Measurements from ENCODE around the gene TMC8.
"Not testable (repeated sequence)": the region's sequence is repeated elsewhere in the genome, so short reads cannot be mapped to it uniquely, and the experiment has no call there.

TMC8 gene

DNA sequence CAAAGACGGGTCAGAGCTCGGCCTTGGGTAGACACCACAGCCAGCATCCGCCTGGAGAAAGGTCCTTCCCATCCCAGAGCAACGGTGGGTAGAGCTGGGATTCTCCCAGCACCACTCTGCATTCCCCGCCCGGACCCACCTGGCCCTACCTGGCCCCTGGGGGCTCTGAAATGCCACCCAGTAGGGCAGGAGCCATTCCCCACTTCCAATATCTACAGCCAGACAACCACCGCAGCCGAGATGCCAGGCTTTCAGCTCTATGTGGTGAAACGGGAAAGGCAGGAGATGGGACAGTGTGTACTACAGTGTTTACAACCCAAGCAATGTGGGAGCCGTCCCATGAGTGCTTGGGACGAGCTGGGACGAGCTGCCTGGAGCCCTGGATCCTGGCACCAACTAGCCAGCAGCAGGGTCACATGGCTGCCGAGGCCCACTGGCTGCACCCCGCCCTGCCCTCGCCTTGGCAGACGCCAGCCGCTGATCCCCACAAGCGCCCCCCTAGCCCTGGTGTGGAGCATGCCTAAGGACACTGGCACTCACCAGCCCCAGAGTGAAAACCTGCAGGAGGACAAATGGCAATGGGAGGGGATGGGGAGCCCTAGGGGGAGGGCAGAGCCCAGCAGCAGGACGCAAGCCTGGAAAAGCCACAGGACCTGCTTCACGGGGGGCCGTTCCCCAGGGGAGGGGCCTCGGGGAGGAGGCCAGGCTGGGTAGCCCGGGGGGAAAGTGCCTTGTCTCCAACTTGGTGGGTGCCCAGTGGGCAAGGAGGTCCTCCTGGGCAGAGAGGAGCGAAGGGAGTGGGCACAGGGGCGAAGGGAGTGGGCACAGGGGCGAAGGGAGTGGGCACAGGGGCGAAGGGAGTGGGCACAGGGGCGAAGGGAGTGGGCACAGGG lies 15.5 kb upstream of the TMC8 start:
- no peak for DNase-seq (ENCODE audit: insufficient read length, low spot score)
- FAIRE-seq: no peak
- TF ChIP-seq POLR2A (IDR thresholded peaks at IDR 0.05; ENCODE audit: low read depth, low read length): no peak

DNA sequence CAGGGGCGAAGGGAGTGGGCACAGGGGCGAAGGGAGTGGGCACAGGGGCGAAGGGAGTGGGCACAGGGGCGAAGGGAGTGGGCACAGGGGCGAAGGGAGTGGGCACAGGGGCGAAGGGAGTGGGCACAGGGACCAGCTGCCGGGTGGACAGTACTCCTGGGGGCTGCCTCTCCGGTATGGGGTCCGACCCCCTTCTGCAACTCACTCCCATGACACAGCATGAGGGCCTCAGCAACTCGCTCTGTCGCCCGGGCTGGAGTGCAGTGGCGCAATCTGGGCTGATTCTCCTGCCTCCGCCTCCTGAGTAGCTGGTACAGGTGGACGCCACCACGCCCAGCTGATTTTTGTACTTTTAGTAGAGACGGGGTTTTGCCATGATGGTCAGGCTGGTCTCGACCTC lies 14.8 kb upstream of the TMC8 start:
- FAIRE-seq; DNase-seq (ENCODE audit: insufficient read length, low spot score): not testable (repeated sequence)

DNA sequence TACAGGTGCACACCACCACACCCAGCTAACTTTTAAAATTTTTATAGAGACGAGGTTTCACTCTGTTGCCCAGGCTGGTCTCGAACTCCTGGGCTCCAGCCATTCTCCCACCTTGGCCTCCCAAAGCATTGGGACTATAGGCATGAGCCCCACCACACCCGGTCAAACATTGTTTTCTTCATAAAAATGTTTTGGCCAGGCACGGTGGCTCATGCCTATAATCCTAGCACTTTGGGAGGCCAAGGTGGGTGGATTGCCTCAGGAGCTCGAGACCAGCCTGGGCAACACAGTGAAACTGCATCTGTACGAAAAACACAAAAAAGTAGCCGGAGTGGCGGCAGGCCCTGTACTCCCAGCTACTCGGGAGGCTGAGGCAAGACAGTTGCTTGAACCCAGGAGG lies 14.2 kb upstream of the TMC8 start:
- TF ChIP-seq POLR2A (IDR thresholded peaks at IDR 0.05; ENCODE audit: low read depth, low read length): no peak
- DNase-seq (ENCODE audit: insufficient read length, low spot score): no peak
- no peak for FAIRE-seq

DNA sequence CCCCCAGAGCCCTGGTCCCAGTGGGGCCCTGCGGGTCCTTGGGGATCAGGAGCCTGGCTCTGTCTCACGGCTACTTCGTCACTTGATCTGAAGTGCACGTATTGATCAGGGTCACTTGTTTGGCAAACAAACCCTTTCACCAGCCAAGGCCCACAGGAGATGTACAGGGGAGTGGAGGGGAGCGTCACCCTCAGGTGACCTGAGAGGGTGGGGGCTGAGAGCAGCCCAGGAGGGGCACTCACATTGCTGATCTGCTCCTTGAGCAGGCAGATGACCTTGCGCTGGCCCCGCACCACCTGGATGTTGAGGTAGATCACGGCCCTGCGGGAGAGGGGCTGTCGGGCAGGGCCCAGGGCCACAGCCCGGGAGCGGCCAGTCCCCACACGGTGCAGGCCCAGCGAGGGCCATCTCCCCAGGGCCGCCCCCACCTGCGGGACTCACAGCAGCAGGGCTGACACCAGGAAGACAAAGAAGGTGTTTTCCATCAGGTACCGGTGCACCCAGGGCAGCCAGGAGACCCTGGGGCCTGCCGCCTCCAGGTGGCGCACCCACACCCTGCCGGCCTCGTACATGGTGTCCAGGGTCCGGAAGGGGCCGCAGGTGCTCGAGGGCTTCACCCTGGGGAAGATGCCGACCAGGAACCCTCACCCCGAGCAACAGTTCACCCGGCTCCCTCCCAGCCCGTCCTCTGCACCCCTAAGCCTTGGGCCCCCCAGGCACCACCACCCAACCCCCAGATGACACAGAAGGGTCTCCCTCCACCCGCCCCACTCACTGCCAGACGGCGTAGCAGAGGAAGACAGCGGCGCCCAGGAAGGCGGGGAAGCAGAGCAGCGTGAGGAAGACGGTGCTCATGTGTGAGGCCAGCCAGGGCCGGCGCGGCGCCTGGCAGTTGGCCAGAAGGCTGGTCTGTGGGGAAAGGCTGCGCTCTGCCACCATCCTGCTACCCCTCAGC lies 13.3 kb upstream of the TMC8 start:
- DNase-seq (ENCODE audit: insufficient read length, low spot score) (no peak), FAIRE-seq (no peak)
- TF ChIP-seq POLR2A (IDR thresholded peaks at IDR 0.05; ENCODE audit: low read depth, low read length): no peak

DNA sequence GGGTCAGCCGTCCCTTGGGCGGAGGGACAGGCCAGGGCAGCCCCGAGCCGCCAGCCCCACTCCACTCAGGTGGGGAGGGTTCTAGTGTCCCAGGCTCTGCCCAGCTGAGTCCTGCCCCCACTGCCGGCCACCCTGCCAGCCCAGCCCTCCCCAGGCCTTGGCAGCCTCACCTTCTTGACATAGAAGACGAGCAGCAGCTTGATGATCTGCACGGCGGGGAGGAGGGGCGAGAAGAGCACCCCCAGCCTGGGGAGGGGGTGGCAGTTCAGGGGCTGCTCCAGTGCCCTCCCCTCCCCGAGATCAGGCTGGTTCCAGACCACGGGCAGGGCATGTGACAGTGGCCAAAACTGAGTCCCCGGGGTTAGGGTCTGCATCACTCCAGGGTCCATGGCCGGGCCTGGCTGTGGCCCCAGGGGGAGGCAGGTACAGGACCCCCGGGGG lies 11.8 kb upstream of the TMC8 start:
- FAIRE-seq (no peak), DNase-seq (ENCODE audit: insufficient read length, low spot score) (no peak)
- no peak for TF ChIP-seq POLR2A (IDR thresholded peaks at IDR 0.05; ENCODE audit: low read depth, low read length)

DNA sequence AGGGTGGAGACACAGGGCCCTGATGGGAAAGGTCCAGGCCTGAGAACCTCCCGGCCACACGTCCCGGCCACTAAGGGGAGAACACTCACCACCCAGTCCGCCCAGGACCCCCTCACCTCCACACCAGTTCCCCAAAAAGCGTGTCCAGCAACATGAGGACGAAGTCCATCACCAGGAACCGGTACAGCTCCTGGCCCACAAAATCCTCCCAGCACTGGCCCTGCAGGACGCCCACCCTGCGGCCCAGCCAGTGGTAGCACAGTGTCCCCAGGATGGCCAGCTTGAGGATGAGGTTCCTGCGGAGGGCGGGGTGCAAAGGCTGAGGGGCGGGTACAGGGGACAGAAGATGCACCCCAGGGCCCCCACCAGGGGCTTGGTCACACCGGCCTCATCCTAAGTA lies 10.0 kb upstream of the TMC8 start:
- DNase-seq (ENCODE audit: insufficient read length, low spot score): no peak
- no peak for FAIRE-seq
- no peak for TF ChIP-seq POLR2A (IDR thresholded peaks at IDR 0.05; ENCODE audit: low read depth, low read length)

DNA sequence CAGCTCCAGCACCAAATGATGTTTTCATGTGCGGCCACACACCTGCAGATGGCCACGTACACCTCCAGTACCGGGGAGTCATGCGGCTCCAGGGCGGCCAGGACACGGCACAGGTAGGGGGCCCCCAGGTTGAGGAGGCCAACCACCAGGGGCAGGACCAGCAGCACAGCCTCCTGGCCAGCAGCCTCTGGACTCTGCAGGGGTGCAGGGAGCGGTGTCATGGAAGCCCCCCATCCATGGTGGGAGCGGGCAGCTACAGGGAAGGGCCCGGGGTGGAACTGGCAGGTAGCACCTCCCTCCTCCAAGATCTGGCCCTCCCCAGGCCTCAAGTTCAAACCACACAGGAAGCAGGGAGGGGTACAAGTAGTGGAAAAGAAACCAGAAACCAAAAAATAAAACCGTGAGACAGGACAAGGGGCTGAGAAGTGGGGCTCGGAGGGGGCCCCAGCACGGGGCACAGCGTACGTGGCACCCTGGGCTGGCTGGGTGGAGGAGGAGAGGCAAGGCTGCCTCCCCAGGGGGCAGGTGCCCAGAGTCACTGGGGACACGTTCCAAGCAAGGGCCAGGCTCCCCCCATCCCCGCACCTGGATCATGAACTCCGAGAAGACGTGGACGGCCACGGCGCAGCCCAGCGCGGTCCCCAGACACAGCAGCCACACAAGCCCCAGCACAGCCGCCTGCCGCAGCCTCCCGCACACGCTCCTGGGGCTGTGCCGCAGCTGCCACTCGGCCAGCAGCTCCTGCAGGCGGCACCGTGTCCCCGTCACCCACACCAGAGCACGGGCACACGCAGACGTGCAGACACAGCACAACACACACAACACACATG lies 9.4 kb upstream of the TMC8 start:
- FAIRE-seq (no peak), DNase-seq (ENCODE audit: insufficient read length, low spot score) (no peak)
- TF ChIP-seq POLR2A (IDR thresholded peaks at IDR 0.05; ENCODE audit: low read depth, low read length): no peak

DNA sequence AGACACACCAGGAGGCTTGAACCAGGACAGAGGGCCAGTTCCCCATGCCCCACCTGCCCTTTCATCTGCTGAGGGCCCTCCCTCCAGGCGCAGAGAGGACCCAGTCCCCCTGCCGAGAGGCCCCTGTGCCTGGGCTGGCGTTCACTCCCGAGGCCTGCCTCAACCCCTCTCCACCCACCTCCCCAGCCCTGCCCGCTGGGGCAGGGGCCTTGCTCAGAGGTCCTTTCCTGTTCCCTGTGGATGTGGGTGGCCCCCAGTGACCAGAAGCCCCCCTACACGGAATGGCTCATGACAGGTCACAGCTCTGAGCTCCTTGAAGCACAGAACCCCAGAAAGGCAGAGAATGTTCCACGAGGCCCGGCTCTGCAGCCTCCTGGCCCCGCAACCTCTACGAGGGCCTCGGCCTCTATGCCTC lies 8.8 kb upstream of the TMC8 start:
- no peak for TF ChIP-seq POLR2A (IDR thresholded peaks at IDR 0.05; ENCODE audit: low read depth, low read length)
- FAIRE-seq: no peak

DNA sequence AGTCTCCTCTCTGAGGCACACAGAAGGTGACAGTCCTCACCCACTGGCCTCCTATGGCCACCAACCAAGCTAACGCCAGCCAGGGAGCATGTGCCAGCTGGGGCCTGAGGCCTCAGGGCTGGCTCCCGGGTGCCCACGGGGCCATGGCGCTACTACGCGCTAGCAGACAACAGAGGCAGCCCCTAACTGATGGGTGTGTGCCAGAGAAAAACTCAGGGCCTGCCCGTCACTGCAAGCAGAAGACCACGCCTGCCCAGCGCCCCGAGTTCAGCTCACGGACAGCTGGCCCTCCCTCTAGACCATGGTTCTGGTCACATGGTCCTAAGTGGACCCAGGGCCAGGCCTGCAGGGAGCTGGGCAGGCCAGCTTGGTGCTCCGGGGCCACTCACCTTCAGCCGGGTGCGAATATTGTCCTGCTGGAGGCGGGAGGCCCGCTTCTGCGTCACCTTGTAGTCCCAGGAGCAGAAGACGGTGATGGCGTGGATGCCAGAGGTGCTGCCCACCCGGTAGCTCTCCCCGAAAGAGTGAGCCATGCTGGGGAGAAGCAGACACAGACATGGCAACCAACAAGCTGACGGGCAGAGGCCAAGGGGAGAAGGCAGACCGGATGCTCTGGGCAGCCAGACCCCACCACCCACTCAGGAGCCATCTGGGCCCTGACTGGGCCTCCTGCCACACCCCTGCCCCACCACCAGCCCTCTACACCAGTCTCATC lies 8.2 kb upstream of the TMC8 start:
- FAIRE-seq (no peak), DNase-seq (ENCODE audit: insufficient read length, low spot score) (no peak)
- no peak for TF ChIP-seq POLR2A (IDR thresholded peaks at IDR 0.05; ENCODE audit: low read depth, low read length)

More for the DNA sequence above, 8.8 kb upstream of the TMC8 start:
- no peak for DNase-seq (ENCODE audit: insufficient read length, low spot score)

DNA sequence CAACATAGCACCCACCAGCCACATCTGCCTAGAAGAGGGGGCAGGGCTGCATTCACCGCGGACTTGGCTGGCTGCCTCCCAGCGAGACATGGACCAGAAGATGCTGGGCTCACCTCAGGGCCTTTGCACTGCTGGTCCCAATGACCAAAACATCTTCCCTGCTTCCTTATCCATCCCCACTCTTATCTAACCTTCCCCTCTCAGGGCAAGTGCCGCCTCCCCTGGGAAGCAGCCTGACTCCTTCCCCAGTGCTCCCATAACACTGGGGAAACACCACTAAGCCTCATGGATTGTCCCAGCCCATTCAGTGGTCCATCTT lies 7.7 kb upstream of the TMC8 start:
- no peak for FAIRE-seq
- DNase-seq (ENCODE audit: insufficient read length, low spot score): no peak
- no peak for TF ChIP-seq POLR2A (IDR thresholded peaks at IDR 0.05; ENCODE audit: low read depth, low read length)

DNA sequence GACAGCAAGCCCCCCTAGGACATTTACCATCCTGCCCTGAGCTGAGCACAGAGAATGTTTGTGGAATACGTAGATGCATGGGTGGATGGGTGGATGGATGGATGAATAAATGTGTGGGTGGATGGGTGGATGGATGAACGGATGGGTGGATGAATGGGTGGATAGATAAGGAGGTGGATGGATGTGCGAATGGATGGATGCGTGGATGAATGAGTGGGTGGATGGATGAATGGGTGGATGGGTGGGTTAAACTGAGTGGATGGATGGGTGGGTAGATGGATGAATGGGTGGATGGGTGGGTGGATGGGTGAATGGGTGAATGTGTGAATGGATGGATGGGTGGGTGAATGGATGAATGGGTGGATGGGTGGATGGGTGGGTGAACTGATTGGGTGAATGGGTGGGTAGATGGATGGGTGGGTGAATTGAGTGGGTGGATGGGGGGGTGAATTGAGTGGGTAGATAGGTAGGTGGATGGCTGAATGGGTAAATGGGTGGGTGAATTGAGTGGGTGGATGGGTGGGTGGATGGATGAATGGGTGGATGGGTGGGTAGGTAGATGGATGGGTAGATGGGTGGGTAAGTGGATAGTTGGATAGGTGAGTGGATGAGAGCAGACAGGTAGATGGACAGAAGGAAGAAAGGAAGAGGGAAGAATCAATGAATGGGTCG lies 7.2 kb upstream of the TMC8 start:
- no peak for DNase-seq (ENCODE audit: insufficient read length, low spot score)
- no peak for FAIRE-seq
- TF ChIP-seq POLR2A (IDR thresholded peaks at IDR 0.05; ENCODE audit: low read depth, low read length): no peak

DNA sequence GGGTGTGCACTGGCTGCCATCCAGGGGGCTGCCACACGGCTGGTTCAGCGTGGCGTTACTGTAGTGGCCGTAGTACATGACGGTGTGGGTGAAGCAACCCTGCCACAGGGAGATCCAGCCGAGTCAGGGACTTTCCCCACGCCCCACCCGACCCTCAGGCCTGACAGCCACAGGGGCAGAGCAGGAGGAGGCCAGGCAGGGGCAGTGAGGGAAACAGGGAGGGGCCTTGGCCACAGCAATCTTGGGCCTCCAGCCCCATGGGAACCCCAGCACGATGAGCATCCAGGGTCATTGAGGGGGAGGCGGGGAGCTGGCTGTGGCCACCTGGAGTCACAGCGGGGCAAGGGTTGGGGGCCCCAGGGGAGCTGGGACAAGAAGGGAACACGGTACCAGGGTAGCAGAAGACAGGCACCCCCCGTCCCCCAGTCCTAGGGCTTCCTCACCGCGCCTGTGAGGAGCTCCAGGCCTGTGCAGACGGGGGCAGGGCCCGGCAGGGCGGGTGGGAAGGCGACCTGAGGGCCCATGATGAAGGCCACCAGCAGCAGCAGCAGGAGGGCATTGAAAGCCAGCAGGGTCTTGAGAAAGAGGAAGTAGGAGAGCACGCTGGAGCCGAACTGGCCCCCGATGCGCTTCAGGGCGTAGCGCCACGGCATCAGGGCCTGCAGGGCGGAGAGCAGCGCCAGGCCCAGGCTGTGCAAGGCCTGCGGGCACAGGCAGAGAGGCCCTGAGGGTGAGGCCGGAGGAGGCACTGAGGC lies 6.3 kb upstream of the TMC8 start:
- DNase-seq (ENCODE audit: insufficient read length, low spot score) (no peak), FAIRE-seq (no peak)
- TF ChIP-seq POLR2A (IDR thresholded peaks at IDR 0.05; ENCODE audit: low read depth, low read length): no peak

Measured in H54 (cell line).